GM18499 (cell line): ENCODE data around the gene NEO1.

Source experiments
- ATAC-seq: cut with Tn5 transposase; IDR thresholded peaks from one replicate; pipeline ENCODE4 v1.9.1; 2021; ENCODE audit warnings: moderate number of reproducible peaks; ENCODE audit not compliant: insufficient read depth, unreplicated experiment

Gene NEO1

GRCh38 chr15:73341886-73342600 lies 289.8 kb downstream of the NEO1 start:
- no peak for ATAC-seq

GRCh38 chr15:73344056-73344455 lies 291.8 kb downstream of the NEO1 start:
- no peak for ATAC-seq

- ATAC-seq: no peak
Observed at GRCh38 chr15:73345658-73346057, 293.4 kb downstream of the NEO1 start.

- ATAC-seq: no peak
Observed at GRCh38 chr15:73346735-73347312, 294.6 kb downstream of the NEO1 start.

GRCh38 chr15:73349191-73349590 lies 296.9 kb downstream of the NEO1 start:
- ATAC-seq: no peak

- no peak for ATAC-seq
Observed at GRCh38 chr15:73352082-73352481, 299.8 kb downstream of the NEO1 start.

GRCh38 chr15:73353734-73354133 lies 301.5 kb downstream of the NEO1 start:
- ATAC-seq: no peak

- ATAC-seq: no peak
Observed at GRCh38 chr15:73354241-73354640, 302.0 kb downstream of the NEO1 start.
